NT2/D1 (cell line): ENCODE measurements around the gene GPX7.

Experiments used
- SUZ12 ChIP-seq: IDR thresholded peaks from 2 replicates; pipeline ENCODE4 v1.6.1; 2011; ENCODE audit not compliant: insufficient read length, insufficient read depth; ENCODE audit errors: extremely low read depth
- YY1 ChIP-seq: IDR thresholded peaks from 2 replicates; pipeline ENCODE4 v1.6.1; 2011; ENCODE audit not compliant: insufficient read length, insufficient read depth

- TF ChIP-seq SUZ12: no peak
- no peak for TF ChIP-seq YY1
These were observed 8.7 kb upstream of the GPX7 start for GRCh38 chr1:52593495-52593894.
